UCSD-AML1 (cell line): ENCODE measurements around the gene PRG2.
A peak's percentile ranks its signal among the peaks of the same experiment; 100 is the strongest.

Experiments
- DNase-seq: peaks from one replicate; lab custom pipeline; 2025; ENCODE audit not compliant: unreplicated experiment; lab: John Stamatoyannopoulos, UW

The PRG2 gene

GRCh38 chr11:57397394-57397990, 7.0 kb upstream of the PRG2 start:
- DNase-seq = no peak

GRCh38 chr11:57396744-57397143, 6.3 kb upstream of the PRG2 start:
- DNase-seq = no peak

GRCh38 chr11:57395905-57396623, 5.6 kb upstream of the PRG2 start:
- no peak for DNase-seq

- no peak for DNase-seq
Observed at GRCh38 chr11:57394203-57394965, 3.9 kb upstream of the PRG2 start.

- no peak for DNase-seq
Observed at GRCh38 chr11:57392763-57393105, 2.3 kb upstream of the PRG2 start.

- no peak for DNase-seq
Observed at GRCh38 chr11:57392066-57392762, 1.8 kb upstream of the PRG2 start.

- no peak for DNase-seq
Observed at GRCh38 chr11:57391539-57391938, 1.1 kb upstream of the PRG2 start.

- no peak for DNase-seq
Observed at GRCh38 chr11:57391111-57391510, 661 bp upstream of the PRG2 start.

GRCh38 chr11:57387289-57388030, 3.0 kb downstream of the PRG2 start:
- DNase-seq = peak; percentile 49

GRCh38 chr11:57386178-57386940, 4.1 kb downstream of the PRG2 start:
- no peak for DNase-seq

- no peak for DNase-seq
Observed at GRCh38 chr11:57380975-57381374, 9.5 kb downstream of the PRG2 start, which contains the start of gene PRG3. PRG3 (minus strand) TSS chr11:57381150; CDS start chr11:57380708, 442 bp downstream.

GRCh38 chr11:57379732-57380131, 10.7 kb downstream of the PRG2 start:
- peak; percentile 22 for DNase-seq

- no peak for DNase-seq
Observed at GRCh38 chr11:57378186-57378585, 12.3 kb downstream of the PRG2 start.

- DNase-seq = no peak
Observed at GRCh38 chr11:57377107-57377506, 13.3 kb downstream of the PRG2 start.

- DNase-seq = no peak
Observed at GRCh38 chr11:57376095-57377090, 14.1 kb downstream of the PRG2 start.

- no peak for DNase-seq
Observed at GRCh38 chr11:57375490-57375889, 15.0 kb downstream of the PRG2 start.

- DNase-seq = no peak
Observed at GRCh38 chr11:57374966-57375365, 15.5 kb downstream of the PRG2 start.

GRCh38 chr11:57373146-57373545, 17.3 kb downstream of the PRG2 start:
- DNase-seq = no peak

- DNase-seq = no peak
Observed at GRCh38 chr11:57370941-57371340, 19.5 kb downstream of the PRG2 start.
